ENCODE results near the gene SMCO3. TPM values are rescaled to one million over a fixed set of nuclear protein-coding genes. Genes with fewer than 3 reads are reported as not detected.

The SMCO3 gene
- total and polyA plus RNA-seq, 2 of the 13 experiments (the other 11 are each of a cell fraction or from before 2014, with no cell fraction given) = 0.29 to 0.42 TPM

GRCh38 chr12:14769969-14770495, 44.0 kb downstream of the SMCO3 start (continued):
- TF ChIP-seq CTCF (CRISPR knock-in tag; IDR thresholded peaks at IDR 0.05) (peak; percentile 87), THRA (CRISPR knock-in tag; IDR thresholded peaks at IDR 0.05; ENCODE audit: borderline replicate concordance) (0 out of 2 replicates have a peak, but pooled peaks have one; percentile 10), REPIN1 (CRISPR knock-in tag; IDR thresholded peaks at IDR 0.05; ENCODE audit: borderline replicate concordance, low read depth) (peak; percentile 59; the same call in 1 of the 2 replicates), TBX3 (IDR thresholded peaks at IDR 0.05; ENCODE audit: borderline replicate concordance) (no peak), NR1H2 (CRISPR knock-in tag; IDR thresholded peaks at IDR 0.05; ENCODE audit: borderline replicate concordance, low read depth) (0 out of 2 replicates have a peak, but pooled peaks have one; percentile 1), ZNF235 (CRISPR knock-in tag; IDR thresholded peaks at IDR 0.05; ENCODE audit: borderline replicate concordance) (no peak), ZFP1 (CRISPR knock-in tag; IDR thresholded peaks at IDR 0.05) (no peak), PCBP2 (optimal IDR thresholded peaks at IDR 0.05; ENCODE audit: low read depth, low read length, poor library complexity, severe bottlenecking) (no peak), ZNF263 (CRISPR knock-in tag; IDR thresholded peaks at IDR 0.05) (no peak), SIX1 (CRISPR knock-in tag; IDR thresholded peaks at IDR 0.05; ENCODE audit: borderline replicate concordance) (no peak), ZNF83 (CRISPR knock-in tag; IDR thresholded peaks at IDR 0.05; ENCODE audit: borderline replicate concordance) (peak; percentile 42; the same call in 1 of the 2 replicates), ZNF292 (CRISPR knock-in tag; IDR thresholded peaks at IDR 0.05; ENCODE audit: borderline replicate concordance, low read depth) (peak; percentile 45; the same call in 1 of the 2 replicates), PAXIP1 (CRISPR knock-in tag; conservative IDR thresholded peaks at IDR 0.05) (no peak), ZNF224 (CRISPR knock-in tag; IDR thresholded peaks at IDR 0.05) (no peak; the same call in 1 of the 2 replicates), ZSCAN21 (CRISPR knock-in tag; IDR thresholded peaks at IDR 0.05; ENCODE audit: borderline replicate concordance) (no peak; the same call in 1 of the 2 replicates)
- TF ChIP-seq, protein P1, sequence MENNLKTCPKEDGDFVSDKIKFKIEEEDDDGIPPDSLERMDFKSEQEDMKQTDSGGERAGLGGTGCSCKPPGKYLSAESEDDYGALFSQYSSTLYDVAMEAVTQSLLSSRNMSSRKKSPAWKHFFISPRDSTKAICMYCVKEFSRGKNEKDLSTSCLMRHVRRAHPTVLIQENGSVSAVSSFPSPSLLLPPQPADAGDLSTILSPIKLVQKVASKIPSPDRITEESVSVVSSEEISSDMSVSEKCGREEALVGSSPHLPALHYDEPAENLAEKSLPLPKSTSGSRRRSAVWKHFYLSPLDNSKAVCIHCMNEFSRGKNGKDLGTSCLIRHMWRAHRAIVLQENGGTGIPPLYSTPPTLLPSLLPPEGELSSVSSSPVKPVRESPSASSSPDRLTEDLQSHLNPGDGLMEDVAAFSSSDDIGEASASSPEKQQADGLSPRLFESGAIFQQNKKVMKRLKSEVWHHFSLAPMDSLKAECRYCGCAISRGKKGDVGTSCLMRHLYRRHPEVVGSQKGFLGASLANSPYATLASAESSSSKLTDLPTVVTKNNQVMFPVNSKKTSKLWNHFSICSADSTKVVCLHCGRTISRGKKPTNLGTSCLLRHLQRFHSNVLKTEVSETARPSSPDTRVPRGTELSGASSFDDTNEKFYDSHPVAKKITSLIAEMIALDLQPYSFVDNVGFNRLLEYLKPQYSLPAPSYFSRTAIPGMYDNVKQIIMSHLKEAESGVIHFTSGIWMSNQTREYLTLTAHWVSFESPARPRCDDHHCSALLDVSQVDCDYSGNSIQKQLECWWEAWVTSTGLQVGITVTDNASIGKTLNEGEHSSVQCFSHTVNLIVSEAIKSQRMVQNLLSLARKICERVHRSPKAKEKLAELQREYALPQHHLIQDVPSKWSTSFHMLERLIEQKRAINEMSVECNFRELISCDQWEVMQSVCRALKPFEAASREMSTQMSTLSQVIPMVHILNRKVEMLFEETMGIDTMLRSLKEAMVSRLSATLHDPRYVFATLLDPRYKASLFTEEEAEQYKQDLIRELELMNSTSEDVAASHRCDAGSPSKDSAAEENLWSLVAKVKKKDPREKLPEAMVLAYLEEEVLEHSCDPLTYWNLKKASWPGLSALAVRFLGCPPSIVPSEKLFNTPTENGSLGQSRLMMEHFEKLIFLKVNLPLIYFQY (CRISPR knock-in tag; IDR thresholded peaks at IDR 0.05; ENCODE audit: borderline replicate concordance) = no peak
